ENCODE results near the gene TMEM37. TPM values are rescaled to one million over a fixed set of nuclear protein-coding genes. Genes with fewer than 3 reads are reported as not detected.
"Not testable (repeated sequence)": the region's sequence is repeated elsewhere in the genome, so short reads cannot be mapped to it uniquely, and the experiment has no call there.

The TMEM37 gene, protein sequence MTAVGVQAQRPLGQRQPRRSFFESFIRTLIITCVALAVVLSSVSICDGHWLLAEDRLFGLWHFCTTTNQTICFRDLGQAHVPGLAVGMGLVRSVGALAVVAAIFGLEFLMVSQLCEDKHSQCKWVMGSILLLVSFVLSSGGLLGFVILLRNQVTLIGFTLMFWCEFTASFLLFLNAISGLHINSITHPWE
- total RNA-seq = not detected

DNA sequence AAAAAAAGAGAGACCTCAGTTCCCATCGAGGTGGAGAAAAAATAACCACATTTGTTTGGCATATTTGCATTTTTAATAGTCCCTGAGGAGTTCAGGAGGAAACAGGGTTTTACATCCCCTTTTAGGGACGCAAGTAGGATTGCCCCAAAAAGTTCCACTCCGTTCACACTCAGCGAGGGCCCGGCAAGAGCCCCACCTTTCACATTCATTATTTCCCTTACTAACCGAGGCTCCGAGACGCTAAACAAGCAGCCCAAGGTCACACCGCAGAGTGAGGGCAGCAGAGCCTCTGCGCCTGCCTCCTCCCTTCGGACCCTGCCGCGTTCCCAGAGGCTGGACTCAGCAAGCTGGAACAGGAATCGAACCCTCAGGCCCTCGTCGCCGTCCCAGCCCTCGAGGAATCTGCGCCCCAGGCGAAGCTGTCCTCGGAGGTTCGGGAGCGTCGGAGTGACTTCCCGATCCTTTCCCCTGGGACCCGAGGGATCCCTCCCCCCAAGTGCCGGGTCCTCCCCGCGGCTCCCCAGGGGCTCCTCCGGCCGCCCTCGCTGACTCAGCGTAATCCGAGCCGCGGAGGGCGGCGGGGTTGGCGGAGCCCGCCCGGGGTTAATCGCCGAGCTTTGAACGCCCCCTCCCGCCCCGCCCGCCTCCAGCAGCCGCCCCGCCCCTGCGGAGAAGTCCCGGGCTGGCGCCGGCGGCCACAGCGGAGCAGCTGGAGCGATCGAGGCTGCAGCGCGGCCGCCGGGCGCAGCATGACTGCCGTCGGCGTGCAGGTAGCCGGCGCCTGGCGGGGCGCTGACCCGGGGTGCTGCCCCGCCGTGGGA, at the start of gene TMEM37:
TSS of gene TMEM37 (plus strand) at position 700 of the 821 bp plus-strand sequence. CDS start at position 750, 50 bp downstream.
- ChIA-PET POLR2A (no interaction called here), CTCF (no interaction called here)
- Mint-ChIP-seq H3K4me1 (peaks cover 4% of the 10 kb centered on the region), H3K27ac (no peak within 1 kb of the TSS), H3K27me3 (peaks cover 62% of the 10 kb centered on the region), H3K4me3 (no peak within 1 kb of the TSS), H3K9me3 (no peaks in the 10 kb centered on the region), H3K36me3 (ENCODE audit: low read depth) (no peaks in the 10 kb centered on the region)
- no peak for DNase-seq

DNA sequence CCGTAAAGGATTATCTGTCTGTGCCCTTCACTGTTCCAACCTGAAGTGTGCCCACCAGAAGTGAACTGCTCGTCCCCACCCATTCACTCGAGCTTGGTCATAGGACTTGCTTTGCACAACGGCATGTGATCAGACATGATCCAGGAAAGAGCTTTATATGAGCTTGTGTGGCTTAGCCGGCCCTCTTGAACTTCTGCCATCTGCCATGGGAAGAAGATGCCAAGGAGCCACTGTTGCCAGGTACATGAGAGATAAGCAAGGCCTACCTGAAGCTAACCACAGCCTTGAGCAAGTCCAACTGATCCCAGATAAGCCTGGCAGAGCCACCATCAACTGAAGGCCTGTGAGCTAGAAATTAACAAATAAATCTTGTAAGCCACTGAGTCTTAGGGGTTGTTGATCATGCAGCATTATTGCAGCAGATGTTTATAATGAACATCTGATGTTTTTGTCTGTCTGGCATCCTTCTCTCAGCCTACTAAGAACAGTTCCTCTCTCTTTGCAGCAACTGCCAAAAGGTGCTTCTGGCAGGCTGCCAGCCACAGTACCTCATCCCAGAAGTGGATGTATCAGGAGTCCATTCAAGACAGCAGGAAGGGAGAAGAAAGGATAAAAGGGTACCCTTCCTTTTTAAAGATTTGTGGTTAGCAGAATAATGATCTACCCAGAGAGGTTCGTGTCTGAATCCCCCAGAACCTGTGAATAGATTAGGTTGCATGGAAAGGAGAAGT, 48.1 kb upstream of the TMEM37 start:
- no peak overlapping the region for H3K4me3 Mint-ChIP-seq
- ChIA-PET POLR2A (no interaction called here), CTCF (no interaction called here)
- H3K4me1 Mint-ChIP-seq = peaks cover 7% of the 10 kb centered on the region
- no peak overlapping the region for H3K27ac Mint-ChIP-seq
- no peaks in the 10 kb centered on the region for H3K36me3 Mint-ChIP-seq (ENCODE audit: low read depth)
- no peaks in the 10 kb centered on the region for H3K9me3 Mint-ChIP-seq
- peaks cover 25% of the 10 kb centered on the region for H3K27me3 Mint-ChIP-seq
- no peak for DNase-seq

DNA sequence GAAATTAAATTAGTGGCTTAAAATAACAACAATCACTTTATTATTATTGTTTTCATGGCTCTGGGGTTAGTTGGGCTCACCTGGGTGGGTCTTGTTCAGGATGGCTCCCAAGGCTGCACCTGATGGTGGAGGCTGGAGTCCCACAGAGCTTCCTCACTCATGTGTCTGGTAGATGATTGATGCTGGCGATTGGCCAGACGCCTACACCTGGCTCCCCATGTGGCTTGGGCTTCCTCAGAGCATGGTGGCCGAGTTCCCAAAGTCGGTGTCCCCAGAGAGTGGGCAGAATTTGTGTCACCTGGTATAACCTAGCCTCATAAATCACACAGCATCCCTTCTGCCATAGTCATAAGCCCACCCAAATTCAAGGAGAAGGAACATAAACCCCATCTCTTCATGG, 46.7 kb upstream of the TMEM37 start:
- CTCF ChIA-PET = no interaction called here

DNA sequence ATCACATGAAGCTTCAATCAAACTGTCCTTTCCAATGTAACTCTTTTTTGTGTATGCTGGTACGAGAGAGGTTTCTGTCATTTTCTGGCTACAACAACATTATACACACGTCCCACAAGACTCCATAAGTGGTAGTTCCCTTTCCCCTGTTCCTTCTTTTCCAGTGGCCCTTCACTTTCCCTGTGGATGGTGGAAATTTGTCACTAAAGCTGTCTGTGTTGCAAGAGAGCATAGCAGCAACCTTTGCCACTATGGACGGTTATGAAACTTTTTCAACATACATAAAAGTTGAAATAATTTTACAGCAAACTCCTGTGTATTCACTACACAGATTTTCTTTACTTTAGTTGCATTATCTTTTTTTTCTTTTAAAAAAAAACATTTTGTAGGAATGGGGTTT, 46.2 kb upstream of the TMEM37 start:
- Mint-ChIP-seq H3K36me3 (ENCODE audit: low read depth) (no peaks in the 10 kb centered on the region), H3K9me3 (no peaks in the 10 kb centered on the region), H3K4me1 (peaks cover 12% of the 10 kb centered on the region), H3K27me3 (peaks cover 29% of the 10 kb centered on the region), H3K4me3 (no peak overlapping the region), H3K27ac (no peak overlapping the region)
- DNase-seq = no peak
- ChIA-PET POLR2A (no interaction called here), CTCF (no interaction called here)

More for the DNA sequence above, 46.7 kb upstream of the TMEM37 start:
- no peak overlapping the region for H3K4me3 Mint-ChIP-seq
- no peaks in the 10 kb centered on the region for H3K36me3 Mint-ChIP-seq (ENCODE audit: low read depth)
- POLR2A ChIA-PET = no interaction called here
- no peak for DNase-seq
- no peak overlapping the region for H3K27ac Mint-ChIP-seq
- no peaks in the 10 kb centered on the region for H3K9me3 Mint-ChIP-seq
- H3K4me1 Mint-ChIP-seq = peaks cover 12% of the 10 kb centered on the region
- H3K27me3 Mint-ChIP-seq = peaks cover 32% of the 10 kb centered on the region

DNA sequence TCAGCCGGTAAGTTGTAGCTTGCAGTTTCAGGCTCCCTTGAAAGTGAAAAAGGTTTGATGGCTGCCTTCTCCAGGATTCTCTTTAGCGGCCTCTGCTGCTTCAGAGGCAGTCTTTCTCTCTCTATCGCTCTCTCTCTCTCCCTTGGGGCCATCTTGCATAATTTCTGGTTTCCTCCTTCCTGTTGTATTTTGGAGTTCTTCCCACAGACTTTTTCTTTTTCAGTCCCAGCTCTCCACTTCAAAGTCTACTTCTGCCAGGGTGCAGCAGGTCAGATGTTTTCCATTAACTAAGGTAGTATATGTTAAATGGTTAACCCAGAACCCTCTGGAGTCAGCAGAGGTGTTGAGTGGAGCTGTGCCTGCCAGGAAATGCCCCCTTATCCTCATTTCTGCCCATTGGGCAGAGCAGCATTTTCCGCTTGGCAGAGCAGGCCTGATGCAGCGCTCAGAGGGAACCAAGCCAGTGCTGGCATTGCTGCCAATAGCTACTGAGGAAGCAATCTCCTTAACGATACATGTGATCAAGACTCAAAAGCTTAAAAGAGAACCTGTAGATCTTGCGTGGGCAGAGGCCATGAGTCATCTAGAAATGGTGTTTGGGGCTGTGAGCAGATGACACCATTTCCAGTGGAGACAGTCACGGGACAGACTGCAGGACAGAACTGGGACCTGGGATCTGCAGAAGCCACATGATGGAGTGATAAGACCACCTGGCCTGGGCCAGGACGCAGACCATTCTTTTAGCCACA, 44.1 kb upstream of the TMEM37 start:
- H3K9me3 Mint-ChIP-seq = no peaks in the 10 kb centered on the region
- H3K4me1 Mint-ChIP-seq = peaks cover 12% of the 10 kb centered on the region
- ChIA-PET POLR2A (interaction anchor here (1.2 kb wide), 1 partner anchor 21 kb away, joined by 5 read pairs; the partner anchor contains the start of genes C2orf76 and DBI), CTCF (no interaction called here)
- H3K27ac Mint-ChIP-seq = no peak overlapping the region
- H3K27me3 Mint-ChIP-seq = peaks cover 26% of the 10 kb centered on the region
- no peak for DNase-seq
- no peak overlapping the region for H3K4me3 Mint-ChIP-seq
- H3K36me3 Mint-ChIP-seq (ENCODE audit: low read depth) = no peaks in the 10 kb centered on the region

DNA sequence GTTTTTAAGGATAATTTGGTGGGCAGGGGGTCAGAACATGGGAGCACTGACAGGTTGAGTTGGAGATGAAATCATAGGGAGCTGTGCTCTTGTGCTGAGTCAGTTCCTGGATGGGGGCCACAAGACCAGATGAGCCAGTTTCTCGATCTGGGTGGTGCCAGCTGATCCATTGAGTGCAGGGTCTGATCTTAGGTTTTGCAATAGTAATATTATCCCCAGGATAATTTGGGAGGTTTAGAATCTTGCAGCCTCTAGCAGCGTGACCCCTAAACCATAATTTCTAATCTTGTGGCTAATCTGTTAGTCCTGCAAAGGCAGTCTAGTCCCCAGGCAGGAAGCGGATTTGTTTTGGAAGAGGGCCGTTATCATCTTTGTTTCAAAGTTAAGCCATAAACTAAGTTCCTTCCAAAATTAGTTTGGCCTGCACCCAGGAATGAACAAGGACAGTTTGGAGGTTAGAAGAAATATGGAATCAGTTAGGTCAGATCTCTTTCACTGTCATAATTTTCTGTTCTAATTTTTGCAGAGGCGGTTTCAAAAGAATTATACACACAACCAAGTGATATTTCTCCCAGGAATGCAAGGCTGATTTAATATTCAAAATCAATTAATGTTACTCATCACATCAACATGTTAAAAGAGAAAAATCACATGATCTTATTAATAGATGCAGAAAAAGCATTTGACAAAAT, 41.9 kb upstream of the TMEM37 start:
- H3K27ac Mint-ChIP-seq = no peak overlapping the region
- DNase-seq = no peak

DNA sequence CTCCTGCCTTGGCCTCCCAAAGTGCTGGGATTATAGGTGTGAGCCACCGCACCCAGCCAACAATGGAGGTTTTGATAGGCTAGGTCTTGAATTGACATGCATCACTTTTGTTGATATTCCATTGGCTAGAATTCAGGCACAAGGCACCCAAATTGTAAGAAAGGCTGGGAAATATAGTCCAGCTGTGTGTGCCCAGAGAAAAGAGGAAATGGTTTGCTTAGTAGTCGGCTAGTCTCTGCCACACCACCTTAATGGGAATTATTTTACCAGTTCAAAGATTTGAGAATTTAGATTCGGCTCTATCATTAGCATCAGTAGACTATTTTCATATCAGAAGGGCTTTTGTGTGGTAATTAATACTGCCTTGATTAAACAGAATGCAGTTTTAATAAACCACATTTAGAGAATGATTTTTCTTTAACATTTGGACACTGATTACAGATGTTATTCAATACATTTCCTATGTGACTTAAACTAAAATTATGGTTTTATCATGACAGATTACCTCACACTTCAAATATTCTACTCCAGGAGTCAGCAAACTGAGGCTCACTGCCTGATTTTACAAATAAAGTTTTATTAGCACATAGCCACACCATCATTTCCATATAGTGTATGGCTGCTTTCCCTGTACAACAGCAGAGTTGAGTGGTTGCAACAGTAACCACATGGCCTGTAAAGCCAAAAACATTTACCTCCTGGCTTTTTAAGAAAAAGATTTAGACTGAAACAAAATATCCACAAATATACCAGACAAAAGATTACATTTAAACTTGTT, 37.5 kb upstream of the TMEM37 start:
- peaks cover 6% of the 10 kb centered on the region for H3K4me1 Mint-ChIP-seq
- no peak overlapping the region for H3K27ac Mint-ChIP-seq
- no peak for DNase-seq
- no peak overlapping the region for H3K4me3 Mint-ChIP-seq
- peaks cover 14% of the 10 kb centered on the region for H3K27me3 Mint-ChIP-seq
- CTCF ChIA-PET = no interaction called here
- H3K9me3 Mint-ChIP-seq = no peaks in the 10 kb centered on the region
- H3K36me3 Mint-ChIP-seq (ENCODE audit: low read depth) = no peaks in the 10 kb centered on the region
- POLR2A ChIA-PET = no interaction called here

More for the DNA sequence above, 41.9 kb upstream of the TMEM37 start:
- Mint-ChIP-seq H3K4me1 (peaks cover 12% of the 10 kb centered on the region), H3K27me3 (peaks cover 24% of the 10 kb centered on the region), H3K36me3 (ENCODE audit: low read depth) (no peaks in the 10 kb centered on the region), H3K4me3 (no peak overlapping the region), H3K9me3 (no peaks in the 10 kb centered on the region)
- POLR2A ChIA-PET = no interaction called here
- CTCF ChIA-PET = no interaction called here

DNA sequence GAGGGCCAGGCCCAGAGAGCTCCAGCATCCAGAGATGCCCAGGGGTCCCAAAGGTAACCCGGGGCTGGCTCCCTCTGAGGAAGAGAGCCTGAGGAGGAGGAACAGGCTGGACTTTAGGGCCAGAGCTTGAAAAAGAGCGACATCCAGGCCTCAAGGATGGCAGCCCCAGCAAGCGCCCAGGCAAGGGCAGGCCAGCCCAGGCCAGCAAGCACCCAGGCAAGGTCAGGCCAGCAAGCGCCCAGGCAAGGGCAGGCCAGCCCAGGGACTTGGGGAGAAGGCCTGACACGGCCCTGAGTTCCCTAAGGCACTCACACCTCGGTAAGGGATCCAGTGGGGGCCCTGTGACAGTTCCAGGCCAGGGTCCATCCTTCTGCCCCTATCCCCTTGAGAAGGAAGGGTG, 34.5 kb upstream of the TMEM37 start:
- POLR2A ChIA-PET = no interaction called here
- no peak for DNase-seq
- Mint-ChIP-seq H3K4me1 (no peaks in the 10 kb centered on the region), H3K36me3 (ENCODE audit: low read depth) (no peaks in the 10 kb centered on the region), H3K9me3 (no peaks in the 10 kb centered on the region), H3K27ac (no peak overlapping the region), H3K27me3 (peaks cover 8% of the 10 kb centered on the region), H3K4me3 (no peak overlapping the region)
- CTCF ChIA-PET = no interaction called here

DNA sequence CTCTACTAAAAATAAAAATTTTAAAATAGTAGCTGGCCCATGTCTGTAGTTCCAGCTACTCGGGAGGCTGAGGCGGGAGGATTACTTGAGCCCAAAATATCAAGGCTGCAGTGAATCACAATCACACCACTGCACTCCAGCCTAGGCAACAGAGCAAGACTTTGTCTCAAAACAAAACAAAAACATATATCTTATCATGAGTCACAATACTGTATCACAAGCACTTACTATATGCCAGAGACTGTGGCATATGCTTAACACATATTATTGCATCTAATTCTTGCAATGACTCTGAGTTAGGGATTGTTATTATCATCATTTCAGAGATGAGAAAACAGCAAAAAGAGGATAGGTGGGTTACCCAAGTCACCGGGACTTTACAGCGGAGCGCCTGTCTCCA, 29.5 kb upstream of the TMEM37 start:
- ChIA-PET POLR2A (no interaction called here), CTCF (no interaction called here)
- H3K4me3 Mint-ChIP-seq = no peak overlapping the region
- peaks cover 4% of the 10 kb centered on the region for H3K27me3 Mint-ChIP-seq
- H3K27ac Mint-ChIP-seq = no peak overlapping the region
- DNase-seq = no peak
- no peaks in the 10 kb centered on the region for H3K36me3 Mint-ChIP-seq (ENCODE audit: low read depth)
- H3K4me1 Mint-ChIP-seq = no peaks in the 10 kb centered on the region
- no peaks in the 10 kb centered on the region for H3K9me3 Mint-ChIP-seq

DNA sequence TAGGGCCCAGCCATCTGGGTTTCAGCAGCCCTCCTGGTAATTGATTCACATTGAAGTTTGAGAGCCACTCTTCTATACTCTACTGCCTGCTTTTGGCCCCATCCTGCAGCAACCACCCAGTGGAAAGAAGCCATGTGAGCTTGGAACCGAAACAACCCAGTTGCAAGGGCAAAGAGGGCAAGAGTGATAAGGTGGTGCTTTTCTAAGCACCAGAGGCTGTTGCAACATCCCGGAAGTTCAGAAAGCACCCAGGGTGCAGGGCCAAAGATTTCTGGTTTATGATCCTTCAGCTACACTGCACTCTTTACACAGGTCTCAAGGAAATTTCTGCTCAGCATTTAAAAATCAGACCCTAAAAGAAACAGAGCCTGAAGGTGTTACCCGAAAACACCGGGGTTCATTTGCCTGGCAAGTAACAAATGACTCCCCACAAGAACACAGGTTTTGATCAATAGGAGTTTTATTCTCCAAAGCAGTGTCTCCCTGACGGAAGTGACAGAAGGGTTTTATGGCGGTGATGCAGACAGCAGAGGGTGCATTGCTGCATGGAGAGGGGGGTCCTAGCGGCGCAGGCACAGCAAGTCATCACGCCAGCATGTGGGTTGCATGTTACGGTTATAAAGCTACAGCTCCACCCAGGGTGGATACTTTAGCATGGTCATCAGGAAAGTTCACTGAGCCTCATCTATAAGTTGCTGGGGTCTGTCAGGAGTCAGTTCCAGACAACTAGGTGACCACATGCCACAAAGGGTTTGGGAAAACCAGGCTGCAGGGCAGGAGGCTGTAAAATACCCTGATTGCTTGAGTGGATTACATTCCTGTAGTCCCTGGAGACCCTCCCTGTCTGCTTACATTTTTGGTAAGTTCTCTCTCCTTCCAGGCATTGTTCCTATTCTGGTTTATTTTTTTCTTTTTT, 28.8 kb upstream of the TMEM37 start:
- H3K9me3 Mint-ChIP-seq = no peaks in the 10 kb centered on the region
- ChIA-PET POLR2A (no interaction called here), CTCF (no interaction called here)
- no peak overlapping the region for H3K4me3 Mint-ChIP-seq
- no peak overlapping the region for H3K27ac Mint-ChIP-seq
- peaks cover 4% of the 10 kb centered on the region for H3K27me3 Mint-ChIP-seq
- H3K36me3 Mint-ChIP-seq (ENCODE audit: low read depth) = no peaks in the 10 kb centered on the region
- no peaks in the 10 kb centered on the region for H3K4me1 Mint-ChIP-seq
- DNase-seq = no peak

DNA sequence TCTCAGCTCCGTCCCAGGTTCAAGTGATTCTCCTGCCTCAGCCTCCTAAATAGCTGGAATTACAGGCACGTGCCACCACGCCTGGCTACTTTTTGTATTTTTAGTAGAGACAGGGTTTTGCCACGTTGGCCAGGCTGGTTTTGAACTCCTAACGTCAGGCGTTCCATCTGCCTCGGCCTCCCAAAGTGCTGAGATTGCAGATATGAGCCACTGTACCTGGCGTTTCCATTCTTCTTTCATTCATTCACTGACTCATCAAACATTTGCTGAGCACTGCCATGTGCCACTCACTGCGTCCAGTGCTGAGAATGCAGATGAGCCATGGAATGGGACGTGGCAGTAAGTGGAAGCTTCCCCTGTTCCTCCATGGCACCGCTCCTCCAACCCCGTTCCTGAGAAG, 28.0 kb upstream of the TMEM37 start:
- H3K4me1 Mint-ChIP-seq; CTCF ChIA-PET; H3K36me3 Mint-ChIP-seq (ENCODE audit: low read depth); H3K4me3 Mint-ChIP-seq; POLR2A ChIA-PET; H3K9me3 Mint-ChIP-seq; DNase-seq; H3K27me3 Mint-ChIP-seq; H3K27ac Mint-ChIP-seq: not testable (repeated sequence)
